VCaP (cell line): ENCODE data around the gene GALNT6.

Source experiments
- H3K27ac ChIP-seq: fragments of 450-650 bp; 2 replicates; pipeline ENCODE4 v1.5.1; 2017
- TF ChIP-seq, protein P1 (sequence below): fragments of 450-650 bp; conservative IDR thresholded peaks from 2 replicates; pipeline ENCODE4 v1.5.1; 2017; ENCODE audit warnings: mild to moderate bottlenecking, moderate library complexity

GALNT6 gene

GRCh38 chr12:51361161-51362016, 29.8 kb downstream of the GALNT6 start:
- TF ChIP-seq, protein P1, sequence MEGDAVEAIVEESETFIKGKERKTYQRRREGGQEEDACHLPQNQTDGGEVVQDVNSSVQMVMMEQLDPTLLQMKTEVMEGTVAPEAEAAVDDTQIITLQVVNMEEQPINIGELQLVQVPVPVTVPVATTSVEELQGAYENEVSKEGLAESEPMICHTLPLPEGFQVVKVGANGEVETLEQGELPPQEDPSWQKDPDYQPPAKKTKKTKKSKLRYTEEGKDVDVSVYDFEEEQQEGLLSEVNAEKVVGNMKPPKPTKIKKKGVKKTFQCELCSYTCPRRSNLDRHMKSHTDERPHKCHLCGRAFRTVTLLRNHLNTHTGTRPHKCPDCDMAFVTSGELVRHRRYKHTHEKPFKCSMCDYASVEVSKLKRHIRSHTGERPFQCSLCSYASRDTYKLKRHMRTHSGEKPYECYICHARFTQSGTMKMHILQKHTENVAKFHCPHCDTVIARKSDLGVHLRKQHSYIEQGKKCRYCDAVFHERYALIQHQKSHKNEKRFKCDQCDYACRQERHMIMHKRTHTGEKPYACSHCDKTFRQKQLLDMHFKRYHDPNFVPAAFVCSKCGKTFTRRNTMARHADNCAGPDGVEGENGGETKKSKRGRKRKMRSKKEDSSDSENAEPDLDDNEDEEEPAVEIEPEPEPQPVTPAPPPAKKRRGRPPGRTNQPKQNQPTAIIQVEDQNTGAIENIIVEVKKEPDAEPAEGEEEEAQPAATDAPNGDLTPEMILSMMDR = no peak
- H3K27ac ChIP-seq = no peak overlapping the region

DNA sequence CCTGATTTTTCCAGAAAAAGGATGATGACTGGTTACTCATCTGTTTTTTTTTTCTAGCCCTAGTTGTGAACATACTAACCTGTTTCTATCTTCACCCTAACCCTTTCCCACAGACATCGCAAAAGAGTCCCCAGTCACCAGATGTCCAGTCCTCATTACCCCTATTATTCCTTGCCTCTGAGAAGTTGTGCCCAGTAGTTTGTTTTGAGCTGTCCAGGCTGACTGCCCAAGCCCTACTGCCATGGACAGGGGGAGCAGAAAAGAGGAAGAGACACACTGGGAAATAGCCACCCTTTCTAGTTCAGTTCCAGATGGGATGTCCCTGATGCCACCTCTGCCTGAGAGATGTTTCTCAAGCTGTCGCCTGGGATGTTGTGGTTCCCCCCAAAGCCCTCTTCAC, 30.9 kb downstream of the GALNT6 start:
- TF ChIP-seq, protein P1 = no peak
- no peak overlapping the region for H3K27ac ChIP-seq

GRCh38 chr12:51359851-51360250, 31.4 kb downstream of the GALNT6 start:
- no peak overlapping the region for H3K27ac ChIP-seq

DNA sequence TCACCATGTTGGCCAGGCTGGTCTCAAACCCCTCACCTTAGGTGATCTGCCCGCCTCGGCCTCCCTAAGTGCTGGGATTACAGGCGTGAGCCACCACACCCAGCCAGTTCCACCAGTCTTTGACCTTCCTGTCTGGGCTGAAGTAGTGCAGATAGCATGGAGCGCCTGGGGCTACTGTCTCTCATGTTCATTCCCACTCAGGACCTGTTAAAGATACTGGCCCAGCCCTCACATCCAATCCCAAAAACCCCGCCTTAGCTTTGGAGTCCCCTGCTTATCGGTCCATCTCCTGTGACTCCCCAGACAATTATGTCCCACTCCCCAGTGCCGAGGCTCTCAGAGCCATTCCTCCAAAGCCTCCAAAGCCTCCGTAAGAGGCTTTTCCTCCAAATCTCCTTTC, 32.7 kb downstream of the GALNT6 start:
- TF ChIP-seq, protein P1 = no peak
- no peak overlapping the region for H3K27ac ChIP-seq

More at GRCh38 chr12:51359851-51360250, 31.4 kb downstream of the GALNT6 start:
- TF ChIP-seq, protein P1 = no peak

DNA sequence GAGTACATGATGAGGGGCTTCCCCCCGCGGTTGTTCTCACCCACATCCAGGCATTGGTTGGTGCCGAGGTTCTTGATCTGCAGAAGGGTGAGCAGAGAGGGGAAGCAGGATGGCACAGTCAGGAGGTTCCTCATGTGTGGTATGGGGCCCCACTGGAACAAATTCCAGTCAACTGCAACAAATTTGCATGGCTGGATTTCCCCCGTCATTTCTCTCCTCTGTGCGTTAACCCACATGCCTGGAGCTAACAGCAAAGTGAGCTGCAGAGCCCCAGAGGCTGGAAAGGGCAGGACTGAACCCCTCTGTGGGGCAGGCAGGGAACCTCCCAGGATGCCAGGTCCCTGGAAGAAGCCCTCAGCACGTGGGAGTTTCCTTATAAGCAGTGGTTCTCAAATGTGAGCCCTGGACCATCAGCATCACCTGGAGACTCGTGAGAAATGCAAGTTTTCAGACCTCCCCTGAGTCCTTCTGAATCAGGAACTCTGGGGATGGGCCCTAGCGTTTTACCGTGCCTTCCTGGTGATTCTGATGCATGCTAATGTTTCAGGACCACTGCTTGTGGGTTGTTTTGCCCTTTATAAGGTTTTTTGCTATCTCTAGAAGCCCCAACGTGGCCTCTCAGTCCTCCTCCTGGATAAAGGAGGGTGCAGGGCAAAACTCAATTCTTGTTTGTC, 33.7 kb downstream of the GALNT6 start:
- no peak overlapping the region for H3K27ac ChIP-seq
- TF ChIP-seq, protein P1 = no peak

GRCh38 chr12:51351913-51352532, 39.2 kb downstream of the GALNT6 start:
- H3K27ac ChIP-seq = no peak overlapping the region
- TF ChIP-seq, protein P1 = peak; percentile 72

- no peak overlapping the region for H3K27ac ChIP-seq
- TF ChIP-seq, protein P1 = no peak
These were observed 42.2 kb downstream of the GALNT6 start for GRCh38 chr12:51349026-51349425.
